Sigmoid colon (tissue), 7 donors: ENCODE data around the gene RIPK4. TPM values are rescaled to one million over a fixed set of nuclear protein-coding genes. Genes with fewer than 3 reads are reported as not detected.

Source experiments
- DNase-seq: peaks from one replicate; pipeline ENCODE4 v3.0.0-alpha.2; 2019
- H3K27ac ChIP-seq, 4 donors: fragments of 200-600 bp; sonication (generic); one replicate each; pipeline ENCODE4 v1.5.1; 2016 to 2019; ENCODE audit warnings: mild to moderate bottlenecking in 1 of 4
- H3K27me3 ChIP-seq, 3 donors: fragments of 200-600 bp; sonication (generic); one replicate each; pipeline ENCODE4 v1.5.1; 2019; ENCODE audit warnings: mild to moderate bottlenecking in 1 of 3
- H3K36me3 ChIP-seq, 4 donors: fragments of 200-600 bp; sonication (generic); one replicate each; pipeline ENCODE4 v1.5.1; 2016 to 2019
- H3K4me1 ChIP-seq, 4 donors: fragments of 200-600 bp; sonication (generic); one replicate each; pipeline ENCODE4 v1.5.1; 2017 to 2019
- H3K4me3 ChIP-seq, 4 donors: fragments of 200-600 bp; sonication (generic); one replicate each; pipeline ENCODE4 v1.5.1; 2017 to 2019; ENCODE audit warnings: mild to moderate bottlenecking in 2 of 4, moderate library complexity in 1 of 4
- H3K9me3 ChIP-seq, 4 donors: fragments of 200-600 bp in 3 of 4; sonication (generic) in 3 of 4; one replicate each; pipeline versions ENCODE4 v1.5.1 to v1.6.1; 2013 to 2019
- EP300 ChIP-seq, 4 donors: sonication (generic); formaldehyde crosslinking; IDR thresholded peaks; one replicate each; pipeline ENCODE4 v1.6.1; 2017; ENCODE audit warnings: antibody characterized with exemption in 4 of 4
- POLR2A ChIP-seq, 2 donors: fragments of 450-650 bp; IDR thresholded peaks; one replicate each; pipeline ENCODE4 v1.6.1; 2016; ENCODE audit warnings: antibody characterized with exemption in 2 of 2, mild to moderate bottlenecking in 2 of 2, moderate library complexity in 2 of 2
- POLR2AphosphoS5 ChIP-seq, 4 donors: sonication (generic); formaldehyde crosslinking; IDR thresholded peaks; one replicate each; pipeline ENCODE4 v1.6.1; 2017; ENCODE audit warnings: antibody characterized with exemption in 4 of 4
- WGBS, 2 donors: extraction: QIAGEN DNeasy Blood & Tissue Kit; methylation state at CpG; one replicate each; pipeline ENCODE4 v1.1.7; 2013; 5-methylcytosine and 5-hydroxymethylcytosine counted together
- intact Hi-C: fragments of 100-400 bp; cut with DNase I; formaldehyde crosslinking; loops from one replicate; pipeline ENCODE4 v1.15.1; 2023
- polyA plus RNA-seq, 3 donors: library from polyadenylated mRNA; stranded (reverse); fragments of 200-250 nt; gene quantifications; one replicate each; pipeline ENCODE4 v1.2.3, GENCODE V29; 2013
- total RNA-seq, 4 donors: library from RNA; depleted of rRNA; stranded (reverse); fragments of >200 nt; gene quantifications; one replicate each; pipeline ENCODE4 v1.1.0, GENCODE V29; 2016
- TF ChIP-seq, protein P1 (sequence below), 4 experiments: fragments of 450-650 bp in 3 of 4; fragments of 200-600 bp in 1 of 4; IDR thresholded peaks; one replicate each; pipeline ENCODE4 v1.5.1; 2016 to 2019; ENCODE audit warnings: antibody characterized with exemption in 4 of 4, mild to moderate bottlenecking in 3 of 4, moderate library complexity in 2 of 4
- donor health status: healthy with polysubstance abuse.
- donor health status: Bipolar disorder and iron deficiency.
- donor health status: healthy.

Gene RIPK4
- total and polyA plus RNA-seq, 7 donors, result under 0.01 to 7.8 (median 0.54) TPM

DNA sequence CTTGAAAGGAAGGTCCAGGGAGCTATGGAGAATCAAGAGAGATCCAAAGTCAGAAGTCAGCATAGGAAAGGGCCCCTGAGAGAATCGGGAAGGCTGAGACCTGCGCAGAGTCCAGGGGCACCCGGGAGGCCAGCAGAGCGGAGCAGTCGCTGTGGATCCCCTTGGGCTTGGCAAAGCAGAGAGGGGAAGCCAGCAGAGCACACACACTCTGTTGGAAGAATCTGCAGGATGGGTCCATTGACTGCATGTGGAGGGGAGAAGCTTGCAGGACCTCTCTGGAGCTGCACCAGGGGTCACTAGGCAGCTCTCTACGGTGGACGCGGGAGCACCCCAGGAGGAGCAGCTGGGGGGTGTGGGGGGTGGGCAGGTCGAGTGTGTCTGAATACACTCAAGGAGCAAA is 6.4 kb downstream of the RIPK4 start:
- Histone ChIP-seq H3K27me3 (peaks cover 20 to 61% (median 45%) of the 10 kb centered on the region in 3 donors), H3K9me3 (no peaks in the 10 kb centered on the region), H3K27ac (no peak overlapping the region), H3K36me3 (no peaks in the 10 kb centered on the region), H3K4me1 (peaks cover 0 to 16% (median 8%) of the 10 kb centered on the region in 4 donors), H3K4me3 (no peak overlapping the region)
- DNase-seq, result no peak
- TF ChIP-seq EP300 (IDR thresholded peaks at IDR 0.05), result no peak
- TF ChIP-seq, protein P1, sequence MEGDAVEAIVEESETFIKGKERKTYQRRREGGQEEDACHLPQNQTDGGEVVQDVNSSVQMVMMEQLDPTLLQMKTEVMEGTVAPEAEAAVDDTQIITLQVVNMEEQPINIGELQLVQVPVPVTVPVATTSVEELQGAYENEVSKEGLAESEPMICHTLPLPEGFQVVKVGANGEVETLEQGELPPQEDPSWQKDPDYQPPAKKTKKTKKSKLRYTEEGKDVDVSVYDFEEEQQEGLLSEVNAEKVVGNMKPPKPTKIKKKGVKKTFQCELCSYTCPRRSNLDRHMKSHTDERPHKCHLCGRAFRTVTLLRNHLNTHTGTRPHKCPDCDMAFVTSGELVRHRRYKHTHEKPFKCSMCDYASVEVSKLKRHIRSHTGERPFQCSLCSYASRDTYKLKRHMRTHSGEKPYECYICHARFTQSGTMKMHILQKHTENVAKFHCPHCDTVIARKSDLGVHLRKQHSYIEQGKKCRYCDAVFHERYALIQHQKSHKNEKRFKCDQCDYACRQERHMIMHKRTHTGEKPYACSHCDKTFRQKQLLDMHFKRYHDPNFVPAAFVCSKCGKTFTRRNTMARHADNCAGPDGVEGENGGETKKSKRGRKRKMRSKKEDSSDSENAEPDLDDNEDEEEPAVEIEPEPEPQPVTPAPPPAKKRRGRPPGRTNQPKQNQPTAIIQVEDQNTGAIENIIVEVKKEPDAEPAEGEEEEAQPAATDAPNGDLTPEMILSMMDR (IDR thresholded peaks at IDR 0.05), result no peak
- no peak for TF ChIP-seq POLR2A (IDR thresholded peaks at IDR 0.05)
- no peak for TF ChIP-seq POLR2AphosphoS5 (IDR thresholded peaks at IDR 0.05)
- WGBS, 2 donors, result 83 to 84% methylated on average over 9 of the region's 9 CpGs
- intact Hi-C loops, result no loop called here

DNA sequence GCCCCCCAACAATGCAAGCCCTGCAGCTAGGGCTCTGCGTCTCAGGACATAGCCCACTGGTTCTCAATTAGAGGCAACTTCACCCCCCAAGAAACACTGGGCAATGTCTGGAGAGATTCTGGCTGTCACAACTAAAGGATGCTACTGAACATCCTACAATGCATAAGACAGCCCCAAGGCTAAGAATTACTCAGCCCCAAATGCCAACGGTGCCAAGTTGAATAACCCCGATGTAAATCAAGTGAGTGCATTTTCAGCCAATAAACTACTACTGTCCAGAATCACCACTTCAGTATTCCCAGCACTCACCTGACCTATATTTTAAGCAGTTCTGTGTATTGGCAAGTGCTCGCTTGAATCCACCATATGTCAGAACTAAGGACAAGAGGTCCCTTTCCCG is 6.9 kb downstream of the RIPK4 start:
- H3K36me3 ChIP-seq, result no peaks in the 10 kb centered on the region
- intact Hi-C loops, result no loop called here
- TF ChIP-seq POLR2AphosphoS5 (IDR thresholded peaks at IDR 0.05) (no peak), EP300 (IDR thresholded peaks at IDR 0.05) (no peak), POLR2A (IDR thresholded peaks at IDR 0.05) (no peak)
- TF ChIP-seq, protein P1 (IDR thresholded peaks at IDR 0.05), result no peak
- no peaks in the 10 kb centered on the region for H3K9me3 ChIP-seq
- DNase-seq, result no peak
- no peak overlapping the region for H3K4me3 ChIP-seq
- 92 to 95% methylated on average over 5 of the region's 5 CpGs for WGBS, 2 donors
- no peak overlapping the region for H3K27ac ChIP-seq
- peaks cover 20 to 56% (median 40%) of the 10 kb centered on the region in 3 donors for H3K27me3 ChIP-seq
- H3K4me1 ChIP-seq, result peaks cover 0 to 16% (median 8%) of the 10 kb centered on the region in 4 donors

DNA sequence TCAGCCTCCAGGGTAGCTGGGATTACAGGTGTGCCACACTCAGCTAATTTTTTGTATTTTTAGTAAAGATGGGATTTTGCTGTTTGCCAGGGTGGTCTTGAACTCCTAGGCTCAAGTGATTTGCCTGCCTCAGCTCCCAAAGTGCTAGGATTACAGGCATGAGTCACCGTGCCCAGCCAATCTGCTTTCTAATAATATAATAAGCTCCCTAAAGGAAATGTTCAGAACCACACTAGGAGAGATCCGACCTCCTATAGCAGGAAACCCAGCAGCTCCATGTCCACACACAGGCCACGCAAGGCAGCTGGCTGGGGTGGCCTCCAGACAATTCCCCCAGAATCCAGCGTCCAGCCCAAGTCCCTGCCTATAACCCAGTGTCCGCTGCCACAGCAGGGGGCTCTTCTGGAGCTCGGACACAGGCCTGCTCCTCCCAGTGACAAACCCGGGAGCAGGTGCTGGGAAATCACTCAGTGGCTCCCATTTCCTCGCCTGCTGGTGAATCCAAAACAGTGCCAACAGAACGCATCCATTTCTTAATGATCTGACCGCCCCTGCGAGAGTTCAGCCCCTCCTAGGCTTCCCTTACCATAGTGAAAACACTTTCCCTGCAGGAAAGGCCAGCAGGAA is 7.5 kb downstream of the RIPK4 start:
- H3K4me3 ChIP-seq, result no peak overlapping the region
- H3K36me3 ChIP-seq, result no peaks in the 10 kb centered on the region
- DNase-seq, result no peak
- intact Hi-C loops, result no loop called here
- TF ChIP-seq POLR2AphosphoS5 (IDR thresholded peaks at IDR 0.05) (no peak), EP300 (IDR thresholded peaks at IDR 0.05) (no peak), POLR2A (IDR thresholded peaks at IDR 0.05) (no peak)
- TF ChIP-seq, protein P1 (IDR thresholded peaks at IDR 0.05), result no peak
- H3K27ac ChIP-seq, result no peak overlapping the region
- H3K27me3 ChIP-seq, result peaks cover 20 to 50% (median 34%) of the 10 kb centered on the region in 3 donors
- peaks cover 0 to 16% (median 8%) of the 10 kb centered on the region in 4 donors for H3K4me1 ChIP-seq
- no peaks in the 10 kb centered on the region for H3K9me3 ChIP-seq
- WGBS, 2 donors, result 85 to 88% methylated on average over 11 of the region's 11 CpGs

DNA sequence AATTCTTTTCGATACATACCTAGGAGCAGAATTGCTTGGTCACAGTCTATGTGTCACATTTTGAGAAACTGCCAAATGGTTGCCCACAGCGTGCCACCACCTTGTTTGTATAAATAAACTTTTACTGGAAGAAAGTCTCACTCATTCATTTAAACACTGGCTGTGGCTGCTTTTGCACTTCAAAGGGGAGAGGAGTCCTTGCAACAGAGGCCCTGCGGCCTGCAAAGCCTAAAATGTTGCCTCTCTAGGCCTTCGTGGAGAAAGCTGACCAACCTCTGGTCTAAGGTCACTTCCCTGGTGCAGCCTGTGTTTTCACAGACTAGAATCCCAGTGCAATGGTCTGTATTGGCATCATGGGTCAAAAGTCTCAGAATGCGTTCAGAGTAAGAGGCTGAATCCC is 8.3 kb downstream of the RIPK4 start:
- H3K9me3 ChIP-seq, result no peaks in the 10 kb centered on the region
- no peak for DNase-seq
- peaks cover 14 to 43% (median 26%) of the 10 kb centered on the region in 3 donors for H3K27me3 ChIP-seq
- peaks cover 0 to 16% (median 8%) of the 10 kb centered on the region in 4 donors for H3K4me1 ChIP-seq
- no peak for TF ChIP-seq POLR2A (IDR thresholded peaks at IDR 0.05)
- TF ChIP-seq, protein P1 (IDR thresholded peaks at IDR 0.05), result no peak
- no peak for TF ChIP-seq EP300 (IDR thresholded peaks at IDR 0.05)
- TF ChIP-seq POLR2AphosphoS5 (IDR thresholded peaks at IDR 0.05), result no peak
- H3K27ac ChIP-seq, result no peak overlapping the region
- intact Hi-C loops, result no loop called here
- WGBS, 2 donors, result 84 to 85% methylated on average over 5 of the region's 5 CpGs
- no peaks in the 10 kb centered on the region for H3K36me3 ChIP-seq
- no peak overlapping the region for H3K4me3 ChIP-seq
